Stomach (tissue), 4 donors: ENCODE results near the gene NPTN.
A peak's percentile ranks its signal among the peaks of the same experiment; 100 is the strongest.

Experiments used
- CTCF ChIP-seq, 7 experiments: fragments of 450-650 bp in 4 of 7; fragments of 200-600 bp in 3 of 7; sonication (generic) in 3 of 7; IDR thresholded peaks; one replicate each; pipeline ENCODE4 v1.5.1; 2016 to 2019; ENCODE audit warnings: antibody characterized with exemption in 7 of 7, control low read depth in 2 of 7, mild to moderate bottlenecking in 1 of 7
- POLR2A ChIP-seq, 4 donors: fragments of 450-650 bp; IDR thresholded peaks; one replicate each; pipeline ENCODE4 v1.6.1; 2016; ENCODE audit warnings: antibody characterized with exemption in 4 of 4, control low read depth in 2 of 4, mild to moderate bottlenecking in 1 of 4, moderate library complexity in 1 of 4
- POLR2AphosphoS5 ChIP-seq, 3 donors: sonication (generic); formaldehyde crosslinking; IDR thresholded peaks; one replicate each; pipeline ENCODE4 v1.6.1; 2016; ENCODE audit warnings: antibody characterized with exemption in 3 of 3

GRCh38 chr15:73633111-73633990 is at the start of gene NPTN:
- TF ChIP-seq POLR2AphosphoS5 (IDR thresholded peaks at IDR 0.05) = peak; percentile 79 to 88 (median 84)
- peak in 1 of 7 experiments; percentile 17 for TF ChIP-seq CTCF (IDR thresholded peaks at IDR 0.05)
- TF ChIP-seq POLR2A (IDR thresholded peaks at IDR 0.05) = peak in 2 of 4 donors; percentile 5 to 15
